ENCODE results near the gene SUSD1. TPM values are rescaled to one million over a fixed set of nuclear protein-coding genes. Genes with fewer than 3 reads are reported as not detected.

Gene SUSD1
- total RNA-seq, 1 experiment from 2014 or later, result 7.9 TPM

DNA sequence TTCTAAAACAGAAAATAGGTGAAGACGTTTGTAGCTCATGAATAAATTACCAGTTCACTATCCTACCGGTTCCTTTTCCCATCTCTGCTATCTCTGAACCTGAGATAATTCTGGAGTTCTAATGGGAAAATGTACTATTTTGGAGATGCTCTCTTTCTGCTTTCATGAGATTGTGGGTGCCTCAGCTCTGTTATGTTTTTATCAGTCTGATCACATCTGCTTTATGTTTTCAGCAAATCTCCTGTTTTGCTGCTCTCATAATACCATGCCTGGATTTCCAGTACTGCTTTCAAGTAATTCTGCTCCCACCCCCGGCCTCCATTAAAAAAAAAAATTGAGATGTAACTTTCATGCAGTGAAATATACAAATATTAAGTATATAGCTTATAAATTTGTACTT lies 9.1 kb upstream of the SUSD1 start:
- Histone ChIP-seq H3K9me2 (ENCODE audit: insufficient read depth) (no peaks in the 10 kb centered on the region), H3K9ac (ENCODE audit: low read length) (no peak overlapping the region), H3K79me2 (ENCODE audit: insufficient read depth, low read length) (no peaks in the 10 kb centered on the region), H2AFZ (ENCODE audit: low read depth, low read length, poor library complexity, severe bottlenecking) (no peak overlapping the region), H3K4me3 (replicated peaks in 1 of 2; ENCODE audit: low read depth in 1 of 2, low read length in 2 of 2) (no peak overlapping the region), H3K9me3 (ENCODE audit: control insufficient read depth in 1 of 2, insufficient read depth in 1 of 2, low read depth in 1 of 2, low read length in 2 of 2) (no peaks in the 10 kb centered on the region), H3K4me1 (ENCODE audit: control insufficient read depth in 1 of 2, insufficient read depth in 2 of 2, low read length in 2 of 2) (peaks cover 0 to 11% of the 10 kb centered on the region in 2 experiments; a peak in 2 of 4 replicates), H3K27ac (ENCODE audit: low read depth, low read length) (no peak overlapping the region), H4K20me1 (ENCODE audit: insufficient read depth) (no peaks in the 10 kb centered on the region), H3K4me2 (ENCODE audit: low read length) (no peak overlapping the region), H3K27me3 (ENCODE audit: insufficient read depth, low read length) (no peaks in the 10 kb centered on the region), H3K36me3 (ENCODE audit: control insufficient read depth in 1 of 2, insufficient read depth in 2 of 2, low read length in 2 of 2) (no peaks in the 10 kb centered on the region)
- intact Hi-C loops (cut with micrococcal nuclease), result no loop called here
- TF ChIP-seq ZFX (IDR thresholded peaks at IDR 0.05) (no peak), JUND (IDR thresholded peaks at IDR 0.05) (no peak), SRF (IDR thresholded peaks at IDR 0.05; ENCODE audit: low read depth) (no peak), CBX3 (IDR thresholded peaks at IDR 0.05; ENCODE audit: low read depth) (no peak), FOSL1 (IDR thresholded peaks at IDR 0.05; ENCODE audit: low read depth) (no peak), EZH2phosphoT487 (IDR thresholded peaks at IDR 0.05; ENCODE audit: borderline replicate concordance) (no peak), EGR1 (IDR thresholded peaks at IDR 0.05; ENCODE audit: low read depth) (no peak)
- TF ChIP-seq, protein P1, sequence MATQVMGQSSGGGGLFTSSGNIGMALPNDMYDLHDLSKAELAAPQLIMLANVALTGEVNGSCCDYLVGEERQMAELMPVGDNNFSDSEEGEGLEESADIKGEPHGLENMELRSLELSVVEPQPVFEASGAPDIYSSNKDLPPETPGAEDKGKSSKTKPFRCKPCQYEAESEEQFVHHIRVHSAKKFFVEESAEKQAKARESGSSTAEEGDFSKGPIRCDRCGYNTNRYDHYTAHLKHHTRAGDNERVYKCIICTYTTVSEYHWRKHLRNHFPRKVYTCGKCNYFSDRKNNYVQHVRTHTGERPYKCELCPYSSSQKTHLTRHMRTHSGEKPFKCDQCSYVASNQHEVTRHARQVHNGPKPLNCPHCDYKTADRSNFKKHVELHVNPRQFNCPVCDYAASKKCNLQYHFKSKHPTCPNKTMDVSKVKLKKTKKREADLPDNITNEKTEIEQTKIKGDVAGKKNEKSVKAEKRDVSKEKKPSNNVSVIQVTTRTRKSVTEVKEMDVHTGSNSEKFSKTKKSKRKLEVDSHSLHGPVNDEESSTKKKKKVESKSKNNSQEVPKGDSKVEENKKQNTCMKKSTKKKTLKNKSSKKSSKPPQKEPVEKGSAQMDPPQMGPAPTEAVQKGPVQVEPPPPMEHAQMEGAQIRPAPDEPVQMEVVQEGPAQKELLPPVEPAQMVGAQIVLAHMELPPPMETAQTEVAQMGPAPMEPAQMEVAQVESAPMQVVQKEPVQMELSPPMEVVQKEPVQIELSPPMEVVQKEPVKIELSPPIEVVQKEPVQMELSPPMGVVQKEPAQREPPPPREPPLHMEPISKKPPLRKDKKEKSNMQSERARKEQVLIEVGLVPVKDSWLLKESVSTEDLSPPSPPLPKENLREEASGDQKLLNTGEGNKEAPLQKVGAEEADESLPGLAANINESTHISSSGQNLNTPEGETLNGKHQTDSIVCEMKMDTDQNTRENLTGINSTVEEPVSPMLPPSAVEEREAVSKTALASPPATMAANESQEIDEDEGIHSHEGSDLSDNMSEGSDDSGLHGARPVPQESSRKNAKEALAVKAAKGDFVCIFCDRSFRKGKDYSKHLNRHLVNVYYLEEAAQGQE (IDR thresholded peaks at IDR 0.05; ENCODE audit: low read depth), result no peak
- TF ChIP-seq, protein P2, sequence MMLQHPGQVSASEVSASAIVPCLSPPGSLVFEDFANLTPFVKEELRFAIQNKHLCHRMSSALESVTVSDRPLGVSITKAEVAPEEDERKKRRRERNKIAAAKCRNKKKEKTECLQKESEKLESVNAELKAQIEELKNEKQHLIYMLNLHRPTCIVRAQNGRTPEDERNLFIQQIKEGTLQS (IDR thresholded peaks at IDR 0.05), result no peak
- BruUV-seq (replicated peaks), result no TSS peak
- ChIA-PET POLR2A (no interaction called here), CTCF (no interaction called here), RAD21 (ENCODE audit: low non-redundant PET in 1 of 2, low total read pairs in 2 of 2, uncharacterized antibody in 2 of 2, unreplicated experiment in 2 of 2) (no interaction called here)
- DNase-seq (ENCODE audit: low read depth, low spot score), result no peak
- ATAC-seq, result no peak

All from HCT116 (cell line).